GM12873 (cell line): ENCODE results near the gene SMIM21.

Source experiments
- TF ChIP-seq, protein P1 (sequence below): IDR thresholded peaks from 2 replicates; pipeline ENCODE4 v1.5.1; 2012; ENCODE audit warnings: low read depth, mild to moderate bottlenecking, moderate library complexity, low read length, control low read depth; ENCODE audit not compliant: insufficient read depth; ENCODE audit errors: missing control alignments

Gene SMIM21

DNA sequence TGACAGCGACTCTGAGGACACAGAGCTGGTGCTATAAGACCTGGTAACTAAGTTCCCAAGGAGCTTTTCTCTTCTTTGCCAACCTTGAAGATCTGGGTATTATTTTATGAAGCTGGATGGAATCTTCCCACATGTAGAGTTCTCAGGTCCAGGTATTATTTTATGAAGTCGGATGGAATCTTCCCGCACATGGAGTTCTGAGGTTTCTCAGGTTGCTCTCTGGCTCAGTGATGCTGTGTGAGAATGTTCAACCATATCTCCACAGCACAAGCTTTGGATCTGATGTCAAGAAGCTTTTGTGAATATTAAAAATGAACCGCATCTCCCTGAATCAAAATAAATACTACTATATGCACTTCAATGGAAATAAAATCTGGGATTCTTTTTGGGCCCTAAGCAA lies at the start of gene SMIM21:
SMIM21 (minus strand) TSS at position 101 of the 400 bp plus-strand sequence. CDS start 140 bp downstream, outside the sequence.
- TF ChIP-seq, protein P1, sequence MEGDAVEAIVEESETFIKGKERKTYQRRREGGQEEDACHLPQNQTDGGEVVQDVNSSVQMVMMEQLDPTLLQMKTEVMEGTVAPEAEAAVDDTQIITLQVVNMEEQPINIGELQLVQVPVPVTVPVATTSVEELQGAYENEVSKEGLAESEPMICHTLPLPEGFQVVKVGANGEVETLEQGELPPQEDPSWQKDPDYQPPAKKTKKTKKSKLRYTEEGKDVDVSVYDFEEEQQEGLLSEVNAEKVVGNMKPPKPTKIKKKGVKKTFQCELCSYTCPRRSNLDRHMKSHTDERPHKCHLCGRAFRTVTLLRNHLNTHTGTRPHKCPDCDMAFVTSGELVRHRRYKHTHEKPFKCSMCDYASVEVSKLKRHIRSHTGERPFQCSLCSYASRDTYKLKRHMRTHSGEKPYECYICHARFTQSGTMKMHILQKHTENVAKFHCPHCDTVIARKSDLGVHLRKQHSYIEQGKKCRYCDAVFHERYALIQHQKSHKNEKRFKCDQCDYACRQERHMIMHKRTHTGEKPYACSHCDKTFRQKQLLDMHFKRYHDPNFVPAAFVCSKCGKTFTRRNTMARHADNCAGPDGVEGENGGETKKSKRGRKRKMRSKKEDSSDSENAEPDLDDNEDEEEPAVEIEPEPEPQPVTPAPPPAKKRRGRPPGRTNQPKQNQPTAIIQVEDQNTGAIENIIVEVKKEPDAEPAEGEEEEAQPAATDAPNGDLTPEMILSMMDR: no peak

DNA sequence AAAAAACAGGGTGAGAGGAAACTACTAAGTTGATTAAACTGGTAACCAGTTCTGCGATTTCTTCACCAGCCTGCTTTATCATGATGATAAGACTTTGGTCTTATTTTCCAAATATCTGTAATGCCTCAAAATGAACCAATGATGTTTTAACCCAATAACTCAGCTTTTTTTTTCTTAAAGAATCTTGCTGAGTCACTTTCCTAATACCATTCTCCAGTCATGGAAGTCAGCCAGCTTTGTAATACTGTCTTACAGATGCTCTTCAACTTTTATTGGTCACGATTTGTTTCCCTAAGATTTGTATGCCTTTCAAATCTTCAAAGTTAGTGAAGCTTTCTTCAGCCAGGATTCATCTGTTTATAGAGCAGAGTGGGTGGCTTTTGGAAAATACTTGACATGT lies 47.7 kb upstream of the SMIM21 start:
- TF ChIP-seq, protein P1: no peak

GRCh38 chr18:75474332-75474731 lies 46.8 kb upstream of the SMIM21 start:
- TF ChIP-seq, protein P1: no peak

GRCh38 chr18:75473316-75473715 lies 45.8 kb upstream of the SMIM21 start:
- TF ChIP-seq, protein P1: no peak

GRCh38 chr18:75472906-75473305 lies 45.4 kb upstream of the SMIM21 start:
- TF ChIP-seq, protein P1: no peak

- TF ChIP-seq, protein P1: no peak
Measured at GRCh38 chr18:75472396-75472795, 44.9 kb upstream of the SMIM21 start.

- TF ChIP-seq, protein P1: no peak
Measured at GRCh38 chr18:75471850-75472249, 44.3 kb upstream of the SMIM21 start.
